Calu3 (cell line): ENCODE measurements around the gene PATZ1. TPM values are rescaled to one million over a fixed set of nuclear protein-coding genes. Genes with fewer than 3 reads are reported as not detected.
"Not testable (repeated sequence)": the region's sequence is repeated elsewhere in the genome, so short reads cannot be mapped to it uniquely, and the experiment has no call there.

Experiments used
- BruUV-seq: library from RNA; stranded (reverse); fragments of 400-500 nt; replicated peaks from 2 replicates; lab custom pipeline; 2021; lab: Mats Ljungman, UMichigan
- CTCF ChIA-PET: fragments of 300-600 bp; sonication (Branson Sonifier 250); formaldehyde crosslinking; loops from one replicate; lab custom pipeline; 2022; ENCODE audit warnings: antibody characterized with exemption; lab: Charles Lee
- DNase-seq: peaks from one replicate; pipeline ENCODE4 v3.0.0; 2022
- H3K27ac Mint-ChIP-seq: one replicate; pipeline ENCODE4 v1.8.0; 2022; ENCODE audit warnings: mixed read lengths; ENCODE audit not compliant: unreplicated experiment
- H3K27me3 Mint-ChIP-seq: one replicate; pipeline ENCODE4 v1.8.0; 2022; ENCODE audit warnings: mixed read lengths; ENCODE audit not compliant: unreplicated experiment
- H3K36me3 Mint-ChIP-seq: one replicate; pipeline ENCODE4 v1.8.0; 2022; ENCODE audit warnings: mild to moderate bottlenecking, moderate library complexity, mixed read lengths; ENCODE audit not compliant: insufficient read depth, unreplicated experiment
- H3K4me1 Mint-ChIP-seq: one replicate; pipeline ENCODE4 v1.8.0; 2022; ENCODE audit warnings: mild to moderate bottlenecking, low read depth, mixed read lengths; ENCODE audit not compliant: unreplicated experiment
- H3K4me3 Mint-ChIP-seq: one replicate; pipeline ENCODE4 v1.8.0; 2022; ENCODE audit warnings: mild to moderate bottlenecking, low read depth, moderate library complexity, mixed read lengths; ENCODE audit not compliant: unreplicated experiment
- H3K9me3 Mint-ChIP-seq: one replicate; pipeline ENCODE4 v1.8.0; 2022; ENCODE audit warnings: low read depth, mixed read lengths; ENCODE audit not compliant: unreplicated experiment
- intact Hi-C: fragments of 100-400 bp; cut with micrococcal nuclease; formaldehyde crosslinking; loops from one replicate; pipeline ENCODE4 v1.10.0; 2022; ENCODE audit not compliant: unreplicated experiment
- total RNA-seq: library from RNA; stranded (reverse); gene quantifications from 2 replicates; pipeline ENCODE4 v1.2.3, GENCODE V29; 2022
- TF ChIP-seq, protein P1 (sequence below): fragments of 200-600 bp; IDR thresholded peaks from one replicate; pipeline ENCODE4 v1.8.0; 2022; ENCODE audit warnings: antibody characterized with exemption; ENCODE audit not compliant: unreplicated experiment

Gene PATZ1
- total RNA-seq, 1 experiment from 2014 or later, result 35.0 TPM

- Mint-ChIP-seq H3K4me3 (no peak overlapping the region), H3K4me1 (peaks cover 27% of the 10 kb centered on the region), H3K9me3 (no peaks in the 10 kb centered on the region), H3K27ac (no peak overlapping the region), H3K36me3 (peaks cover 43% of the 10 kb centered on the region), H3K27me3 (no peaks in the 10 kb centered on the region)
- intact Hi-C loops, result no loop called here
- no TSS peak for BruUV-seq
- CTCF ChIA-PET, result no interaction called here
- DNase-seq, result no peak
- TF ChIP-seq, protein P1, sequence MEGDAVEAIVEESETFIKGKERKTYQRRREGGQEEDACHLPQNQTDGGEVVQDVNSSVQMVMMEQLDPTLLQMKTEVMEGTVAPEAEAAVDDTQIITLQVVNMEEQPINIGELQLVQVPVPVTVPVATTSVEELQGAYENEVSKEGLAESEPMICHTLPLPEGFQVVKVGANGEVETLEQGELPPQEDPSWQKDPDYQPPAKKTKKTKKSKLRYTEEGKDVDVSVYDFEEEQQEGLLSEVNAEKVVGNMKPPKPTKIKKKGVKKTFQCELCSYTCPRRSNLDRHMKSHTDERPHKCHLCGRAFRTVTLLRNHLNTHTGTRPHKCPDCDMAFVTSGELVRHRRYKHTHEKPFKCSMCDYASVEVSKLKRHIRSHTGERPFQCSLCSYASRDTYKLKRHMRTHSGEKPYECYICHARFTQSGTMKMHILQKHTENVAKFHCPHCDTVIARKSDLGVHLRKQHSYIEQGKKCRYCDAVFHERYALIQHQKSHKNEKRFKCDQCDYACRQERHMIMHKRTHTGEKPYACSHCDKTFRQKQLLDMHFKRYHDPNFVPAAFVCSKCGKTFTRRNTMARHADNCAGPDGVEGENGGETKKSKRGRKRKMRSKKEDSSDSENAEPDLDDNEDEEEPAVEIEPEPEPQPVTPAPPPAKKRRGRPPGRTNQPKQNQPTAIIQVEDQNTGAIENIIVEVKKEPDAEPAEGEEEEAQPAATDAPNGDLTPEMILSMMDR, result no peak
Observed at GRCh38 chr22:31348766-31349165, 2.6 kb upstream of the PATZ1 start.

GRCh38 chr22:31348009-31348337, 1.8 kb upstream of the PATZ1 start:
- BruUV-seq, DNase-seq, H3K27me3 Mint-ChIP-seq, H3K9me3 Mint-ChIP-seq, CTCF ChIA-PET, intact Hi-C loops: not testable (repeated sequence)
- H3K4me3 Mint-ChIP-seq, result peak overlapping the region; percentile 81
- H3K36me3 Mint-ChIP-seq, result peaks cover 51% of the 10 kb centered on the region
- peaks cover 35% of the 10 kb centered on the region for H3K4me1 Mint-ChIP-seq
- H3K27ac Mint-ChIP-seq, result peak overlapping the region; percentile 63

DNA sequence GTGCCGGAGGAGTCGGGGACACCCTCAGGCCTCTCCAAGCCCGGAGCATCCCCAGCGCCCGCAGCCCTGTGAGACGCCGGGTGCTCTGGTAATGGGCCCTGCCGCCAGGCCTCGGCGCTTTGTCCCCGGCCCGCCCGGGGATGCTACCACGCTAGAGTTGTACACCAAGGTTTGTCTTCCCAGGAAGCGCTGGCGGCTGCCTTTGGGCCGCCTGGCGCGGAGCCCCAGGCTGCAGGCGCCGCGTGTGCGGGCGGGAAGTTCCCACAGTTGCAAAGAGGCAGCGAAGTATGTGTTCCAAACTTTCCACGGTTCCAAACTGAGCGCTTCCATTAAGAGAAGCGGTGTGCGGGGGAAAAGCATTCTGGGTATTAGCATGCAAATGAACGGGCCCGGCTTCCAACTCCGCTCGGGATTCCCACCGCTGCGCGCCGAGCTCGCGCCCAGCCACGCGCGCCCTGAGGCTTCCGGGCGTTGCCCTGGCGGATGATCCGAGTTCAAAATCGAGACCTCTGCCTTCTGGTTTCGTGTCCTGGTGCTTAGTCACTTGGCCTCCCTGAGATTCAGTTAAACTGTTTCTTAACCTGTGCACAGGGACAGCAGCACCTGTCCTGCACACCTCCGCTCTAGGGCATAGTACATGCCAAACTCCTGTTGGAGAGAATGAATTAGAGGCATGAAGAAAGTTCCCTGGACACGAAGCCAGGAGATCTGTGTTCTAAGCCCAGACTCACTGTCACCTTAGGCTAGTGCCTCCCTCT, 1.3 kb upstream of the PATZ1 start:
- intact Hi-C loops, result no loop called here
- Mint-ChIP-seq H3K36me3 (peaks cover 54% of the 10 kb centered on the region), H3K27me3 (no peaks in the 10 kb centered on the region), H3K4me1 (peaks cover 41% of the 10 kb centered on the region), H3K27ac (peak overlapping the region; percentile 63), H3K4me3 (peak overlapping the region; percentile 81), H3K9me3 (no peaks in the 10 kb centered on the region)
- DNase-seq, result peak; percentile 65
- BruUV-seq, result no TSS peak
- CTCF ChIA-PET, result interaction anchor here (1.4 to 1.6 kb wide), 2 partner anchors 34 to 52 kb away, joined by 5 to 6 read pairs; partner anchors contain the start of gene DRG1
- TF ChIP-seq, protein P1, result no peak

GRCh38 chr22:31346733-31347250, 646 bp upstream of the PATZ1 start:
- Mint-ChIP-seq H3K4me1 (peaks cover 47% of the 10 kb centered on the region), H3K36me3 (peaks cover 59% of the 10 kb centered on the region), H3K27me3 (no peaks in the 10 kb centered on the region), H3K4me3 (peak overlapping the region; percentile 81), H3K27ac (peak overlapping the region; percentile 63), H3K9me3 (no peaks in the 10 kb centered on the region)
- intact Hi-C loops, result no loop called here
- BruUV-seq, result no TSS peak
- peak; percentile 70 for DNase-seq
- CTCF ChIA-PET, result interaction anchor here (0.6 to 1.6 kb wide), 4 partner anchors 33 to 237 kb away, joined by 3 to 6 read pairs (median 5); partner anchors contain the start of genes DRG1 and PIK3IP1
- TF ChIP-seq, protein P1, result no peak
